SK-N-MC (cell line): ENCODE measurements around the gene HNRNPAB.

Experiments
- EZH2 ChIP-seq: fragments of 200-600 bp; sonication (generic); IDR thresholded peaks from one replicate; pipeline ENCODE4 v1.6.1; 2017; ENCODE audit warnings: antibody characterized with exemption
- POLR2AphosphoS5 ChIP-seq: IDR thresholded peaks from 2 replicates; pipeline ENCODE4 v1.6.1; 2012; ENCODE audit warnings: mild to moderate bottlenecking, low read depth, low read length, borderline replicate concordance

- TF ChIP-seq POLR2AphosphoS5 (no peak), EZH2 (no peak)
These were observed 6.4 kb downstream of the HNRNPAB start for GRCh38 chr5:178210686-178211085.
